SK-N-MC (cell line): ENCODE data around the gene SLC23A1.

ENCODE experiments used
- EZH2 ChIP-seq: fragments of 200-600 bp; sonication (generic); IDR thresholded peaks from one replicate; pipeline ENCODE4 v1.6.1; 2017; ENCODE audit warnings: antibody characterized with exemption
- FOXP2 ChIP-seq: optimal IDR thresholded peaks from 2 replicates; pipeline ENCODE3; 2011; ENCODE audit warnings: mild to moderate bottlenecking, moderate library complexity; ENCODE audit not compliant: insufficient read depth; ENCODE audit errors: extremely low read length, control extremely low read depth
- POLR2AphosphoS5 ChIP-seq: IDR thresholded peaks from 2 replicates; pipeline ENCODE4 v1.6.1; 2012; ENCODE audit warnings: mild to moderate bottlenecking, low read depth, low read length, borderline replicate concordance

- no peak for TF ChIP-seq EZH2
- no peak for TF ChIP-seq FOXP2
- TF ChIP-seq POLR2AphosphoS5 = no peak
Measured at GRCh38 chr5:139344177-139344576, 38.9 kb downstream of the SLC23A1 start.
